AG09309 (cell line): ENCODE measurements around the gene APBA1.
"Not testable (repeated sequence)": the region's sequence is repeated elsewhere in the genome, so short reads cannot be mapped to it uniquely, and the experiment has no call there.

Experiments used
- DNase-seq: peaks from one replicate; pipeline ENCODE4 v3.0.0-alpha.2; 2010; ENCODE audit warnings: low read depth
- H3K4me3 ChIP-seq: 2 replicates; pipeline ENCODE4 v1.5.1; 2011; ENCODE audit warnings: mild to moderate bottlenecking, low read depth, low read length, moderate library complexity; ENCODE audit not compliant: control insufficient read depth
- TF ChIP-seq, protein P1 (sequence below): IDR thresholded peaks from 2 replicates; pipeline ENCODE4 v1.5.1; 2011; ENCODE audit warnings: mild to moderate bottlenecking, low read depth, low read length, inconsistent platforms; ENCODE audit not compliant: insufficient read depth, control insufficient read depth; ENCODE audit errors: missing control alignments

Gene APBA1

DNA sequence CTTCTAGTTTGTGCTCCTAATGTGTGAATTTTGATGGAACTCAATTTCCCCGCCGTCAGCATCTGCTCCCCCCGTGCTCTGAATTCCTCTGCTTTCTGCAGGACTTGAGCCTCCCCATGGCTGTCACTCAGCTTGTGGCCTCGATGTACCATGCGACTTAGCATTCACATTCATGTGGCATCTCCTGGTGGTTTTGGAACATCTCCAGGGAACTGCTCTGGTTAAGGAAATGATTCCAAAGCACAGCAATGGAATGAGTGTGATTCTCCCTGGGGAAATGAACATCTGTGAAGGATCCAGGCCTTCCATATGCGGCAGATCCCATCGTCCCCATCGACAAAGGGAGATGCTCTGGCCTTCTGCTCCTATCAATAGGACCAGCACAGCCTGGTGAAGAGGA, 228.2 kb downstream of the APBA1 start:
- DNase-seq = peak; percentile 28
- TF ChIP-seq, protein P1, sequence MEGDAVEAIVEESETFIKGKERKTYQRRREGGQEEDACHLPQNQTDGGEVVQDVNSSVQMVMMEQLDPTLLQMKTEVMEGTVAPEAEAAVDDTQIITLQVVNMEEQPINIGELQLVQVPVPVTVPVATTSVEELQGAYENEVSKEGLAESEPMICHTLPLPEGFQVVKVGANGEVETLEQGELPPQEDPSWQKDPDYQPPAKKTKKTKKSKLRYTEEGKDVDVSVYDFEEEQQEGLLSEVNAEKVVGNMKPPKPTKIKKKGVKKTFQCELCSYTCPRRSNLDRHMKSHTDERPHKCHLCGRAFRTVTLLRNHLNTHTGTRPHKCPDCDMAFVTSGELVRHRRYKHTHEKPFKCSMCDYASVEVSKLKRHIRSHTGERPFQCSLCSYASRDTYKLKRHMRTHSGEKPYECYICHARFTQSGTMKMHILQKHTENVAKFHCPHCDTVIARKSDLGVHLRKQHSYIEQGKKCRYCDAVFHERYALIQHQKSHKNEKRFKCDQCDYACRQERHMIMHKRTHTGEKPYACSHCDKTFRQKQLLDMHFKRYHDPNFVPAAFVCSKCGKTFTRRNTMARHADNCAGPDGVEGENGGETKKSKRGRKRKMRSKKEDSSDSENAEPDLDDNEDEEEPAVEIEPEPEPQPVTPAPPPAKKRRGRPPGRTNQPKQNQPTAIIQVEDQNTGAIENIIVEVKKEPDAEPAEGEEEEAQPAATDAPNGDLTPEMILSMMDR = no peak
- H3K4me3 ChIP-seq = no peak overlapping the region

DNA sequence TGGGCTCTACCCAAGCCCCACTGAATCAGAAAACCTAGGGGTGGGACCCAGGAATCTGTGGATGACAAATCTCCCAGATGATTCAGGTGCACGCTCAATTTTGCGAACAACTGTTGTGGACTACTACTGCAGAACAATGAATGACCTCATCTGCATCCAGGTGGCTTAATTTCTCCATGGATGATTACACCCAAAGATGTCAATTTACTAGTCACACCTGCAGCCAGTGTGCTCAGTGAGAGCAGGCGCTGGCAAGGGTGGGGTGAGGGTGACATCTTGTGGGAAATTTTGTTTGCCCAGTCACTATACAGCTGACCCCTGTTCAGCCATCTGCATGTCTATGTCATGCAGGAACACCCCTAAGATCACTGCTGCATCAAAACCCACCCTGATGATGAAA, 229.0 kb downstream of the APBA1 start:
- TF ChIP-seq, protein P1 = no peak
- H3K4me3 ChIP-seq = no peak overlapping the region
- no peak for DNase-seq

DNA sequence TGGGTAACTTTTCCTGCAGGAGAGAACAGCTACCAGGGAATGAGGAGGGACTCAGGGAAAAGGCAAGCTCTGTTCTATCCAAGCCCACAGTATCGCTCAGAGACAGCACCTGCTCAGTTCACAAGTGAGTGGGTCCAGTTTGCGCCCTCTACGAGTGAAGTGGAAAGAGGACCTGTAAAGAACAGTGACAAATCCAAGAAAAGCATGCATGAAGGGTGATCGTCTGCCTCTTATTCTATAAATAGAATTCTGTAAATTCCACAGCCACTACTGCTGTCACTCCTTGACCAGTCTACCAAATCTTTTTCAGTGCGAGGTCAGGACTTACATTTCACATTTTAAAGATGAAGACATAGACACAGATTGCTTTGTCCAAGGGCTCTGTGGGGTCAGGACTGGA, 229.7 kb downstream of the APBA1 start:
- H3K4me3 ChIP-seq = no peak overlapping the region
- DNase-seq = no peak
- TF ChIP-seq, protein P1 = no peak

DNA sequence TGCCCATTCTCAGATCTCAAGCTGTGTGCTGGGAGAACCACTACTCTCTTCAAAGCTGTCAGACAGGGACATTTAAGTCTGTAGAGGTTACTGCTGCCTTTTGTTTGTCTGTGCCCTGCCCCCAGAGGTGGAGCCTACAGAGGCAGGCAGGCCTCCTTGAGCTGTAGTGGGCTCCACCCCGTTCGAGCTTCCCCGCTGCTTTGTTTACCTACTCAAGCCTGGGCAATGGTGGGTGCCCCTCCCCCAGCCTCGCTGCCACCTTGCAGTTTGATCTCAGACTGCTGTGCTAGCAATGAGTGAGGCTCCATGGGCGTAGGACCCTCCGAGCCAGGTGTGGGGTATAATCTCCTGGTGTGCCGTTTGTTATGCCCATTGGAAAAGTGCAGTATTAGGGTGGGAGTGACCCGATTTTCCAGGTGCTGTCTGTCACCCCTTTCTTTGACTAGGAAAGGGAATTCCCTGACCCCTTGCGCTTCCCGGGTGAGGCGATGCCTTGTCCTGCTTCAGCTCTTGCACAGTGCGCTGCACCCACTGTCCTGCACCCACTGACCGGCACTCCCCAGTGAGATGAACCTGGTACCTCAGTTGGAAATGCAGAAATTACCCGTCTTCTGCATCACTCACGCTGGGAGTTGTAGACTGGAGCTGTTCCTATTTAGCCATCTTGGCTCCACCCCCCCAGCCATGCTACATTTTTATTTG, 231.8 kb downstream of the APBA1 start:
- not testable (repeated sequence) for DNase-seq, H3K4me3 ChIP-seq

DNA sequence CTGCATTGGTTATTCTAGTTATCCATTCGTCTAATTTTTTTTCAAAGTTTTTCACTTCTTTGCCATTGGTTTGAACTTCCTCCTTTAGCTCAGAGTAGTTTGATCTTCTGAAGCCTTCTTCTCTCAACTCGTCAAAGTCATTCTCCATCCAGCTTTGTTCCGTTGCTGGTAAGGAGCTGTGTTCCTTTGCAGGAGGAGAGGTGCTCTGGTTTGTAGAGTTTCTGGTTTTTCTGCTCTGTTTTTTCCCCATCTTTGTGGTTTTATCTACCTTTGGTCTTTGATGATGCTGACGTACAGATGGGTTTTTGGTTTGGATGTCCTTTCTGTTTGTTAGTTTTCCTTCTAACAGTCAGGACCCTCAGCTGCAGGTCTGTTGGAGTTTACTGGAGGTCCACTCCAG, 232.5 kb downstream of the APBA1 start:
- DNase-seq, H3K4me3 ChIP-seq: not testable (repeated sequence)

DNA sequence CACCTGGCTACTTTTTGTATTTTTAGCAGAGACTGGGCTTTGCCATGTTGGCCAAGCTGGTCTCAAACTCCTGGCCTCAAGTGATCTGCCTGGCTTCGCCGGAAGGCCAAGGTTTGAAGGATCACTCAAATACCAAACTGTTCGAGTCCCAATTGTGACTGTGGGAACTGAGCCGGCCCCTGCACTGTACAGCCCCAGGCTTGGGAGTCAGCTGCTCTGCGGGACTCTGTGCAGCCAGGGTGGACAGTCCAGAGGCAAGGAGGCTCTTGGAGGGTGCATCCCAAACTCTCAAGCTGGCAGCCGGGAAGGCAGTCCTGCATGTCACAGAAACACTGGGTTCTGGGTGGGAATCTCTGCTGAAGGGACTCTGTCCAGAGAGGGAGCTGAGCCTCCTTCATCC, 238.2 kb downstream of the APBA1 start:
- H3K4me3 ChIP-seq = no peak overlapping the region
- TF ChIP-seq, protein P1 = no peak
- no peak for DNase-seq

DNA sequence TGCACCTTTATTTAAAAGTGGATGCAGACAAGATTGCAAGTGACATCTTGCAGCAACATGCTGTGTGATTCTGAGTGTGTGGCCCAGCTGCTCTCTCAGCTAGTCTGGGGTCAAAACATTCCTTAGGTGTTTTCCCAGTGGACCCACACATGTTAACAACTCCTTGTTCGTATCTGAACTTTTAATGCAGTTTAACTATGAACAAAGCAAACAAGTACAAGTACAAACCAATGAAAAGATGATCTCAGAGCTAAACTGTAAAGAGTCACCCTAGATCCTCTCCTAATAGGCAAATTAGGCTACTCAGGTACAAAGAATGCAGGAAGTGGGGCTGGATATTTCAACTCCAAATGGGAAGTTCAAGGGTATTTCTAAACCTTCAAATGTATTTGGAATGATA, 238.8 kb downstream of the APBA1 start:
- DNase-seq = no peak
- TF ChIP-seq, protein P1 = no peak
- no peak overlapping the region for H3K4me3 ChIP-seq

DNA sequence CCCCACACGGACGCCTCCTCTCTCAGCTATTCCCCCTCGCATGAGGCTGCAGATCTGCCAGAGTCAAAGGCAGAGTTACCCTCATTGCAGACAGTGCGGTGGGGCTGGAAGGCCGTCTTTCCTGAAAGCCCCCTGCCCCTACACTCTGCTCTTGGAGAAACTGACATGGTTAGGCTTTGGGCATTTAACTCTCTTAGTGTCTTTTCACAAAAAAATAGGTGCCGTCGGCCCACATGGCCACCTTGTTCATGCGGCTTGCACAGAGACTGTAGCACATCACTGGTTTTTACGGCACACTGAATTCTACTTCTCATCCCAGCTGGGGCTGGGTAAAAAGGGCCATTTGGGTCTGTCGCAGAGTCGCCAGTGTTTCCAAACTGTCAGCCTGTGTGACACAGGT, 239.5 kb downstream of the APBA1 start:
- TF ChIP-seq, protein P1 = no peak
- H3K4me3 ChIP-seq = no peak overlapping the region
- DNase-seq = no peak
